ENCODE data around the gene ZNF740.

ZNF740 gene

GRCh38 chr12:53166837-53167236 is 13.7 kb upstream of the ZNF740 start:
- TF ChIP-seq OSR1 (CRISPR knock-in tag; IDR thresholded peaks at IDR 0.05) (no peak), CREB5 (CRISPR knock-in tag; IDR thresholded peaks at IDR 0.05; ENCODE audit: low read depth) (no peak), TSHZ2 (CRISPR knock-in tag; IDR thresholded peaks at IDR 0.05) (no peak), PATZ1 (CRISPR knock-in tag; IDR thresholded peaks at IDR 0.05; ENCODE audit: borderline replicate concordance) (no peak), CSRNP3 (CRISPR knock-in tag; IDR thresholded peaks at IDR 0.05) (no peak), ZNF70 (CRISPR knock-in tag; IDR thresholded peaks at IDR 0.05) (no peak), GLIS3 (CRISPR knock-in tag; IDR thresholded peaks at IDR 0.05) (no peak), CSDC2 (CRISPR knock-in tag; IDR thresholded peaks at IDR 0.05) (no peak), POU6F1 (CRISPR knock-in tag; IDR thresholded peaks at IDR 0.05; ENCODE audit: borderline replicate concordance, low read depth) (no peak), PPARA (CRISPR knock-in tag; IDR thresholded peaks at IDR 0.05; ENCODE audit: borderline replicate concordance) (no peak), ZC3H10 (CRISPR knock-in tag; IDR thresholded peaks at IDR 0.05) (no peak), ISL1 (CRISPR knock-in tag; IDR thresholded peaks at IDR 0.05) (no peak), ZFP30 (CRISPR knock-in tag; IDR thresholded peaks at IDR 0.05) (no peak), ESRRG (CRISPR knock-in tag; IDR thresholded peaks at IDR 0.05) (no peak), BACH2 (CRISPR knock-in tag; IDR thresholded peaks at IDR 0.05; ENCODE audit: borderline replicate concordance) (no peak), ZNF565 (CRISPR knock-in tag; conservative IDR thresholded peaks at IDR 0.05; ENCODE audit: low read depth) (no peak), SNAI2 (CRISPR knock-in tag; IDR thresholded peaks at IDR 0.05) (no peak), ZNF8 (CRISPR knock-in tag; IDR thresholded peaks at IDR 0.05) (no peak), TOX (CRISPR knock-in tag; IDR thresholded peaks at IDR 0.05; ENCODE audit: borderline replicate concordance) (no peak)
- no peak for ATAC-seq

GRCh38 chr12:53169644-53170043 is 10.9 kb upstream of the ZNF740 start:
- ATAC-seq: no peak
- no peak for TF ChIP-seq ZNF565 (CRISPR knock-in tag; conservative IDR thresholded peaks at IDR 0.05; ENCODE audit: low read depth)

GRCh38 chr12:53170215-53170614 is 10.3 kb upstream of the ZNF740 start:
- ATAC-seq: no peak
- no peak for TF ChIP-seq CREB5 (CRISPR knock-in tag; IDR thresholded peaks at IDR 0.05; ENCODE audit: low read depth)
- TF ChIP-seq PATZ1 (CRISPR knock-in tag; IDR thresholded peaks at IDR 0.05; ENCODE audit: borderline replicate concordance): no peak
- TF ChIP-seq ZFP30 (CRISPR knock-in tag; IDR thresholded peaks at IDR 0.05): no peak
- no peak for TF ChIP-seq ZFP3 (CRISPR knock-in tag; IDR thresholded peaks at IDR 0.05)
- TF ChIP-seq TOX (CRISPR knock-in tag; IDR thresholded peaks at IDR 0.05; ENCODE audit: borderline replicate concordance): no peak
- no peak for TF ChIP-seq CSDC2 (CRISPR knock-in tag; IDR thresholded peaks at IDR 0.05)
- TF ChIP-seq SNAI2 (CRISPR knock-in tag; IDR thresholded peaks at IDR 0.05): no peak
- no peak for TF ChIP-seq POU6F1 (CRISPR knock-in tag; IDR thresholded peaks at IDR 0.05; ENCODE audit: borderline replicate concordance, low read depth)
- TF ChIP-seq ARNTL (CRISPR knock-in tag; IDR thresholded peaks at IDR 0.05; ENCODE audit: borderline replicate concordance, low read depth): no peak
- no peak for TF ChIP-seq OSR1 (CRISPR knock-in tag; IDR thresholded peaks at IDR 0.05)
- no peak for TF ChIP-seq CSRNP3 (CRISPR knock-in tag; IDR thresholded peaks at IDR 0.05)
- no peak for TF ChIP-seq BACH2 (CRISPR knock-in tag; IDR thresholded peaks at IDR 0.05; ENCODE audit: borderline replicate concordance)
